DND-41 (cell line): ENCODE measurements around the gene SYT6.

ENCODE experiments used
- ATAC-seq: fragments of 200-7000 bp; cut with Tn5 transposase; 3 replicates; pipeline ENCODE4 v1.9.1; 2021; ENCODE audit warnings: low read depth; ENCODE audit not compliant: insufficient read depth
- DNase-seq: peaks from one replicate; pipeline ENCODE4 v3.0.0-alpha.2; 2020
- H2AFZ ChIP-seq: 2 replicates; pipeline ENCODE4 v1.6.0; 2012; ENCODE audit warnings: low read depth, low read length
- H3K27ac ChIP-seq: 2 replicates; pipeline ENCODE4 v1.5.1; 2012; ENCODE audit warnings: low read length, inconsistent platforms
- H3K27me3 ChIP-seq: fragments of 200-600 bp; sonication (generic); 2 replicates; pipeline ENCODE4 v1.6.0; 2012; ENCODE audit warnings: low read length, mild to moderate bottlenecking, inconsistent platforms; ENCODE audit not compliant: insufficient read depth, poor library complexity
- H3K36me3 ChIP-seq: 2 replicates; pipeline ENCODE4 v1.5.1; 2012; ENCODE audit warnings: low read length, inconsistent platforms; ENCODE audit not compliant: insufficient read depth
- H3K4me1 ChIP-seq: 2 replicates; pipeline ENCODE4 v1.5.1; 2012; ENCODE audit warnings: mild to moderate bottlenecking, low read length; ENCODE audit not compliant: insufficient read depth
- H3K4me2 ChIP-seq: 2 replicates; pipeline ENCODE4 v1.6.0; 2012; ENCODE audit warnings: mild to moderate bottlenecking, moderate library complexity, low read length, inconsistent platforms; ENCODE audit not compliant: insufficient read depth
- H3K4me3 ChIP-seq, 2 experiments: fragments of 200-600 bp in 1 of 2; shearing (Covaris generic) in 1 of 2; 2 replicates each; pipeline ENCODE4 v1.5.1; 2012 to 2016; ENCODE audit warnings: inconsistent platforms in 2 of 2, low read length in 2 of 2, mild to moderate bottlenecking in 2 of 2, low read depth in 1 of 2, moderate library complexity in 1 of 2
- H3K79me2 ChIP-seq: 2 replicates; pipeline ENCODE4 v1.6.0; 2012; ENCODE audit warnings: low read length, inconsistent platforms; ENCODE audit not compliant: insufficient read depth
- H3K9ac ChIP-seq: 2 replicates; pipeline ENCODE4 v1.6.0; 2012; ENCODE audit warnings: low read depth, mild to moderate bottlenecking, inconsistent platforms, low read length, moderate library complexity
- H3K9me3 ChIP-seq: 2 replicates; pipeline ENCODE4 v1.5.1; 2012; ENCODE audit warnings: low read length, moderate library complexity, mild to moderate bottlenecking, inconsistent platforms; ENCODE audit not compliant: insufficient read depth, severe bottlenecking
- H4K20me1 ChIP-seq: 2 replicates; pipeline ENCODE4 v1.6.0; 2012; ENCODE audit warnings: low read length; ENCODE audit not compliant: insufficient read depth
- CTCF ChIP-seq: IDR thresholded peaks from 2 replicates; pipeline ENCODE4 v1.5.1; 2012; ENCODE audit warnings: borderline replicate concordance, low read length, moderate library complexity, mild to moderate bottlenecking; ENCODE audit not compliant: poor library complexity, severe bottlenecking; ENCODE audit errors: extremely low read depth
- EZH2 ChIP-seq: IDR thresholded peaks from 3 replicates; pipeline ENCODE4 v1.6.1; 2012; ENCODE audit warnings: borderline replicate concordance, low read depth, mild to moderate bottlenecking, moderate library complexity, low read length, inconsistent platforms; ENCODE audit not compliant: severe bottlenecking

The SYT6 gene

GRCh38 chr1:114154963-114155322 lies 1.3 kb upstream of the SYT6 start:
- Histone ChIP-seq H3K4me2 (no peak overlapping the region), H3K27me3 (no peaks in the 10 kb centered on the region), H3K4me3 (no peak overlapping the region), H3K4me1 (no peaks in the 10 kb centered on the region), H3K9me3 (no peaks in the 10 kb centered on the region), H3K27ac (no peak overlapping the region), H3K79me2 (no peaks in the 10 kb centered on the region), H4K20me1 (no peaks in the 10 kb centered on the region), H3K36me3 (no peaks in the 10 kb centered on the region), H3K9ac (no peak overlapping the region), H2AFZ (no peak overlapping the region)
- peak; percentile 53; the same call in 1 of the 3 replicates for ATAC-seq
- DNase-seq = peak; percentile 32
- TF ChIP-seq CTCF = no peak
- TF ChIP-seq EZH2 = no peak

- TF ChIP-seq CTCF = no peak
- no peak for TF ChIP-seq EZH2
- Histone ChIP-seq H3K27me3 (no peaks in the 10 kb centered on the region), H3K36me3 (no peaks in the 10 kb centered on the region), H3K4me3 (no peak overlapping the region), H3K79me2 (no peaks in the 10 kb centered on the region), H3K9ac (no peak overlapping the region), H3K4me2 (no peak overlapping the region), H4K20me1 (no peaks in the 10 kb centered on the region), H3K4me1 (no peaks in the 10 kb centered on the region), H2AFZ (no peak overlapping the region), H3K27ac (no peak overlapping the region), H3K9me3 (no peaks in the 10 kb centered on the region)
- DNase-seq (no peak), ATAC-seq (no peak)
Measured at GRCh38 chr1:114154146-114154962, 685 bp upstream of the SYT6 start.

- no peaks in the 10 kb centered on the region for H3K36me3 ChIP-seq
- no peaks in the 10 kb centered on the region for H3K79me2 ChIP-seq
- ATAC-seq (no peak), DNase-seq (no peak)
- H3K4me1 ChIP-seq = no peaks in the 10 kb centered on the region
- no peaks in the 10 kb centered on the region for H4K20me1 ChIP-seq
- no peak overlapping the region for H2AFZ ChIP-seq
- no peak for TF ChIP-seq EZH2
- no peak for TF ChIP-seq CTCF
- no peak overlapping the region for H3K4me3 ChIP-seq
- H3K27me3 ChIP-seq = no peaks in the 10 kb centered on the region
- H3K9me3 ChIP-seq = no peaks in the 10 kb centered on the region
- H3K9ac ChIP-seq = no peak overlapping the region
- no peak overlapping the region for H3K27ac ChIP-seq
- no peak overlapping the region for H3K4me2 ChIP-seq
Measured at GRCh38 chr1:114152508-114153260, 985 bp downstream of the SYT6 start.
